Testis (tissue), 3 donors: Measurements from ENCODE around the gene DIO3. TPM values are rescaled to one million over a fixed set of nuclear protein-coding genes. Genes with fewer than 3 reads are reported as not detected.

ENCODE experiments used
- DNase-seq: peaks from one replicate; pipeline ENCODE4 v3.0.0-alpha.2; 2019
- H3K27ac ChIP-seq, 2 donors: fragments of 200-600 bp; sonication (generic); one replicate each; pipeline ENCODE4 v1.5.1; 2019
- H3K27me3 ChIP-seq: fragments of 200-600 bp; sonication (generic); one replicate; pipeline ENCODE4 v1.5.1; 2019
- H3K36me3 ChIP-seq: fragments of 200-600 bp; sonication (generic); one replicate; pipeline ENCODE4 v1.5.1; 2017; ENCODE audit warnings: low read depth; ENCODE audit errors: missing control alignments
- H3K4me1 ChIP-seq: fragments of 200-600 bp; sonication (generic); one replicate; pipeline ENCODE4 v1.5.1; 2019
- H3K4me3 ChIP-seq, 2 donors: fragments of 200-600 bp; sonication (generic); one replicate each; pipeline ENCODE4 v1.5.1; 2017 to 2019
- H3K9me3 ChIP-seq: fragments of 200-600 bp; sonication (generic); one replicate; pipeline ENCODE4 v1.5.1; 2017
- POLR2A ChIP-seq: fragments of 450-650 bp; IDR thresholded peaks from one replicate; pipeline ENCODE4 v1.6.1; 2017; ENCODE audit warnings: antibody characterized with exemption, mild to moderate bottlenecking, moderate library complexity
- WGBS, 2 donors: methylation state at CpG; one replicate each; pipeline ENCODE4 v1.1.5; 2018; 5-methylcytosine and 5-hydroxymethylcytosine counted together
- intact Hi-C: fragments of 100-400 bp; cut with DNase I; formaldehyde crosslinking; loops from one replicate; pipeline ENCODE4 v1.15.1; 2023; ENCODE audit warnings: low total_unique reads
- polyA plus RNA-seq: library from polyadenylated mRNA; stranded (reverse); fragments of 350-450 nt; fragmentation: Illumina TruSeq; extraction: RNeasy Lipid Tissue Mini Kit (QIAGEN cat#74804); gene quantifications from one replicate; pipeline ENCODE4 v1.2.3, GENCODE V29; 2014; ENCODE audit warnings: low read depth, low replicate concordance; ENCODE audit not compliant: insufficient read depth
- total RNA-seq, 2 donors: library from RNA; depleted of rRNA; stranded (reverse); fragments of >200 nt; gene quantifications; one replicate each; pipeline ENCODE4 v1.2.3, GENCODE V29; 2016
- TF ChIP-seq, protein P1 (sequence below), 3 experiments: fragments of 450-650 bp in 2 of 3; fragments of 200-600 bp in 1 of 3; sonication (generic) in 1 of 3; IDR thresholded peaks; one replicate each; pipeline ENCODE4 v1.5.1; 2016 to 2019; ENCODE audit warnings: antibody characterized with exemption in 3 of 3, mild to moderate bottlenecking in 2 of 3, moderate library complexity in 1 of 3

DIO3 gene
- total and polyA plus RNA-seq, 3 donors from 2014 or later: 2.3 to 4.6 (median 2.4) TPM

DNA sequence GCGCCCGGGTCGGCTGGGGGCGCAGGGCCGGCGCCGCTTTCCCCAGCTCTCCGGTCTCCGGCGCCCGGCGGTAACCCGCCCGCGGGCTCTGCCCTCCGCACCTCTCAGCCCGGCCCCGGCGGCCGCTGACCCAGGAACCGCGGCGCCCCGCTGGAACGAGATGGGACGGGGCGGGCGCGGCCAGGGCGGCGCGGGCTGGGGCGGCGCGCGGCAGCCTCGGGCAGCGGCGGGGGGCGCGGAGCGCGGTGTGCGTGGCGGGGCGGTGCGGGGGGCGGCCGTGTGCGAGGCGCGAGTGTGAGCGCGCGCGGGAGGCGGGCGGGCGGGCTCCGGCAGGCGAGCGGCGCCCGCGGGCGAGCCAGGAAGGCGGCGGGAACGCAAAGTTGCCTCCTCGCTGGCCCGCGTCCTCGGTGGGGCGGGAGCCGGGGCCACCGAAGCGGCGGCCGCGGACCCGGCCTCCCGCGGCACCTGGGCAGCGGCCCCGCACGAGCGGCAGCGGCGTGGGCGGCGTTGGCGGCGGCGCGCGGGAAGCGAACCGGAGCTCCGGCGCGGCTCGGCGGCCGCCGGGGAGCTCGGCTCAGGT is 671 bp upstream of the DIO3 start:
- no peaks in the 10 kb centered on the region for H3K27me3 ChIP-seq
- H3K27ac ChIP-seq: no peak overlapping the region
- H3K36me3 ChIP-seq: no peaks in the 10 kb centered on the region
- H3K4me3 ChIP-seq: peak overlapping the region in 1 of 2 donors; percentile 66
- peaks cover 29% of the 10 kb centered on the region for H3K4me1 ChIP-seq
- intact Hi-C loops: no loop called here
- WGBS, 2 donors: 1% methylated on average over 75 of the region's 106 CpGs; no CpG with 5 or more reads in 1 of the 2 donors
- H3K9me3 ChIP-seq: no peaks in the 10 kb centered on the region
- no peak for DNase-seq
- TF ChIP-seq POLR2A: no peak
- TF ChIP-seq, protein P1, sequence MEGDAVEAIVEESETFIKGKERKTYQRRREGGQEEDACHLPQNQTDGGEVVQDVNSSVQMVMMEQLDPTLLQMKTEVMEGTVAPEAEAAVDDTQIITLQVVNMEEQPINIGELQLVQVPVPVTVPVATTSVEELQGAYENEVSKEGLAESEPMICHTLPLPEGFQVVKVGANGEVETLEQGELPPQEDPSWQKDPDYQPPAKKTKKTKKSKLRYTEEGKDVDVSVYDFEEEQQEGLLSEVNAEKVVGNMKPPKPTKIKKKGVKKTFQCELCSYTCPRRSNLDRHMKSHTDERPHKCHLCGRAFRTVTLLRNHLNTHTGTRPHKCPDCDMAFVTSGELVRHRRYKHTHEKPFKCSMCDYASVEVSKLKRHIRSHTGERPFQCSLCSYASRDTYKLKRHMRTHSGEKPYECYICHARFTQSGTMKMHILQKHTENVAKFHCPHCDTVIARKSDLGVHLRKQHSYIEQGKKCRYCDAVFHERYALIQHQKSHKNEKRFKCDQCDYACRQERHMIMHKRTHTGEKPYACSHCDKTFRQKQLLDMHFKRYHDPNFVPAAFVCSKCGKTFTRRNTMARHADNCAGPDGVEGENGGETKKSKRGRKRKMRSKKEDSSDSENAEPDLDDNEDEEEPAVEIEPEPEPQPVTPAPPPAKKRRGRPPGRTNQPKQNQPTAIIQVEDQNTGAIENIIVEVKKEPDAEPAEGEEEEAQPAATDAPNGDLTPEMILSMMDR (IDR thresholded peaks at IDR 0.05): no peak

DNA sequence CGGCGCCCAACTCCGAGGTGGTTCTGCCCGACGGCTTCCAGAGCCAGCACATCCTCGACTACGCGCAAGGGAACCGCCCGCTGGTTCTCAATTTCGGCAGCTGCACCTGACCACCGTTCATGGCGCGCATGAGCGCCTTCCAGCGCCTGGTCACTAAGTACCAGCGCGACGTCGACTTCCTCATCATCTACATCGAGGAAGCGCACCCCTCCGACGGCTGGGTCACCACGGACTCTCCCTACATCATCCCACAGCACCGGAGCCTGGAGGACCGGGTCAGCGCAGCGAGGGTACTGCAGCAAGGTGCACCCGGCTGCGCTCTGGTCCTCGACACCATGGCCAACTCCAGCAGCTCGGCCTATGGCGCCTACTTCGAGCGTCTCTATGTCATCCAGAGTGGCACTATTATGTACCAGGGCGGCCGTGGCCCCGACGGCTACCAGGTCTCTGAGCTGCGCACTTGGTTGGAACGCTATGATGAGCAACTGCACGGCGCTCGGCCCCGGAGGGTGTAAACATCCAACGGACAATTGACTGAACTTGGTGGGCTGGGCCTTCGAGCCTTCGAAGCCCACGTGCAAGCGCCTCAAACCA is 699 bp downstream of the DIO3 start:
- intact Hi-C loops: no loop called here
- DNase-seq: no peak
- Histone ChIP-seq H3K27ac (no peak overlapping the region), H3K4me1 (peaks cover 29% of the 10 kb centered on the region), H3K36me3 (no peaks in the 10 kb centered on the region), H3K27me3 (no peaks in the 10 kb centered on the region), H3K4me3 (no peak overlapping the region), H3K9me3 (no peaks in the 10 kb centered on the region)
- WGBS, 2 donors: 61 to 71% methylated on average over 27 to 51 of the region's 51 CpGs
- no peak for TF ChIP-seq POLR2A
- TF ChIP-seq, protein P1 (IDR thresholded peaks at IDR 0.05): no peak

DNA sequence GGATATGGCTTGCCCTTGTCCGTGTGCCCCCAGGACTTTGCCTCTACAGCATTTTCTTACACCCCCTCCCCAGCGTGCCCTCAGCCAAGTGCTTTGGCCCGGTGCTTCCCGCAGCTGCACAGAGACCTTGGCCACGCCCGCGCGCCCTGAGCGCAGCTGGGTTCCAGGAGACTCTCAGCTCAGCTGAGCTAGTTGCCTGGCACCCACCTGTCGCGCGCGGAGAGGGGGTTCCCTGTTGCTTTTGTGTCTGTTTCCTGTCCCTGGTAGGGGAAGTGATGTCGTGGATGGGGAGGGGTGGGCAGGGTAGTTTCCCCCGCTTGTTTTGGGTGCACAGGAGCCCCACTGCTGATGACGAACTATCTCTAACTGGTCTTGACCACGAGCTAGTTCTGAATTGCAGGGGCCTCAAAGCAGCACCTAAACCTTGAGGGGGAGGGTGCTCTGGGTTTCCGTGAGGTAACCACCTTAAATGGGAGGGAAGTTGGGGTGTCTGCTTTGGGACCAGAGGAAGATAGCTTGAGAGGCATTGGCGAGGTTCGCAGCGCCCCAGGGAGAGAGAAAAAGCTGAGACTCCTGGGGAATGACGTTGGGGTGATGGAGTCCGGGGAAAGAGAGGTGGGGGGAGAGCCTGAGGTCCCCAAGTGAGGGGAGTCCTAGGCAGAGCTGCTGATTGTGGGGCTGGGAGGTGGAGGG is 1.5 kb downstream of the DIO3 start:
- Histone ChIP-seq H3K4me1 (peaks cover 24% of the 10 kb centered on the region), H3K4me3 (no peak overlapping the region), H3K27ac (no peak overlapping the region), H3K9me3 (no peaks in the 10 kb centered on the region), H3K36me3 (no peaks in the 10 kb centered on the region), H3K27me3 (no peaks in the 10 kb centered on the region)
- 38 to 40% methylated on average over 23 of the region's 23 CpGs for WGBS, 2 donors
- no peak for TF ChIP-seq POLR2A
- TF ChIP-seq, protein P1 (IDR thresholded peaks at IDR 0.05): no peak
- DNase-seq: no peak
- intact Hi-C loops: no loop called here

DNA sequence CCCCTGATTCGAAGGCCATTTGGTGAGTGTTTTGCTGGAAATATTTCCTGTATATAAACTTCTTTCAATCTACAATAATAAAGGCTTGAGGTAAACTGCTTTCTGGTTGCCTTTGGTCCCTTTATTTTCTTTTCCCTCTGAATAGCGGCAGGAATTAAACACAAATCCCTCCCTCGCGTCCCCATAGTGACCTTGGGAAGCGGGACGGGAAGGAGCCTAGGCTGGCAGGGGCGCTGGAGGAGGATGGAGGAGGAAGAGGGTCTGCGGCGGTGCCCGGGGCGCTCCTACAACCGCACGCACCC is 2.0 kb downstream of the DIO3 start:
- WGBS, 2 donors: 1 to 3% methylated on average over 10 to 13 of the region's 13 CpGs
- H3K36me3 ChIP-seq: no peaks in the 10 kb centered on the region
- no peaks in the 10 kb centered on the region for H3K27me3 ChIP-seq
- H3K4me1 ChIP-seq: peaks cover 19% of the 10 kb centered on the region
- no peak for TF ChIP-seq POLR2A
- TF ChIP-seq, protein P1 (IDR thresholded peaks at IDR 0.05): no peak
- intact Hi-C loops: no loop called here
- H3K9me3 ChIP-seq: no peaks in the 10 kb centered on the region
- H3K4me3 ChIP-seq: no peak overlapping the region
- DNase-seq: no peak
- H3K27ac ChIP-seq: no peak overlapping the region
